ENCODE data around the gene PITHD1.
A peak's percentile ranks its signal among the peaks of the same experiment; 100 is the strongest.
"Not testable (repeated sequence)": the region's sequence is repeated elsewhere in the genome, so short reads cannot be mapped to it uniquely, and the experiment has no call there.

PITHD1 gene

GRCh38 chr1:23777979-23778814 lies at the start of gene PITHD1:
Gene PITHD1, plus strand, starts transcription at chr1:23778418. Its CDS starts 98 bp downstream, at chr1:23778516.
- DNase-seq (ENCODE audit: low read depth): peak; percentile 68

- DNase-seq (ENCODE audit: low read depth): no peak
Observed at GRCh38 chr1:23732363-23733224, 45.6 kb upstream of the PITHD1 start.

GRCh38 chr1:23733281-23733680 lies 44.9 kb upstream of the PITHD1 start:
- not testable (repeated sequence) for DNase-seq (ENCODE audit: low read depth)

GRCh38 chr1:23736437-23737134 lies 41.6 kb upstream of the PITHD1 start:
- DNase-seq (ENCODE audit: low read depth): no peak

- no peak for DNase-seq (ENCODE audit: low read depth)
Observed at GRCh38 chr1:23741609-23742008, 36.6 kb upstream of the PITHD1 start.

GRCh38 chr1:23742670-23743286 lies 35.4 kb upstream of the PITHD1 start:
- DNase-seq (ENCODE audit: low read depth): no peak

- DNase-seq (ENCODE audit: low read depth): peak; percentile 69
Observed at GRCh38 chr1:23743287-23744152, 34.7 kb upstream of the PITHD1 start, which contains the start of gene ELOA. Gene ELOA, plus strand, starts transcription at chr1:23743471. Its CDS starts 33 bp downstream, at chr1:23743504.

GRCh38 chr1:23745515-23745914 lies 32.7 kb upstream of the PITHD1 start:
- DNase-seq (ENCODE audit: low read depth): no peak

GRCh38 chr1:23748016-23748415 lies 30.2 kb upstream of the PITHD1 start:
- no peak for DNase-seq (ENCODE audit: low read depth)

- DNase-seq (ENCODE audit: low read depth): peak; percentile 6
Observed at GRCh38 chr1:23751050-23751814, 27.0 kb upstream of the PITHD1 start.

GRCh38 chr1:23751815-23752200 lies 26.4 kb upstream of the PITHD1 start:
- DNase-seq (ENCODE audit: low read depth): no peak

- no peak for DNase-seq (ENCODE audit: low read depth)
Observed at GRCh38 chr1:23752909-23753308, 25.3 kb upstream of the PITHD1 start.

- DNase-seq (ENCODE audit: low read depth): no peak
Observed at GRCh38 chr1:23756676-23757075, 21.5 kb upstream of the PITHD1 start.

- no peak for DNase-seq (ENCODE audit: low read depth)
Observed at GRCh38 chr1:23757812-23758211, 20.4 kb upstream of the PITHD1 start.

- no peak for DNase-seq (ENCODE audit: low read depth)
Observed at GRCh38 chr1:23759277-23759676, 18.9 kb upstream of the PITHD1 start.

GRCh38 chr1:23763041-23763577 lies 15.1 kb upstream of the PITHD1 start:
- DNase-seq (ENCODE audit: low read depth): no peak

GRCh38 chr1:23768733-23769132 lies 9.5 kb upstream of the PITHD1 start:
- no peak for DNase-seq (ENCODE audit: low read depth)

GRCh38 chr1:23772049-23772853 lies 6.0 kb upstream of the PITHD1 start:
- peak; percentile 73 for DNase-seq (ENCODE audit: low read depth)

- no peak for DNase-seq (ENCODE audit: low read depth)
Observed at GRCh38 chr1:23772854-23773242, 5.4 kb upstream of the PITHD1 start.

All from activated T-helper 9 cell treated with anti-CD3 and anti-CD28 coated beads, Interleukin-2, amount 50 U/mL, for 16 hours (primary cell).